ENCODE results near the gene ITPR3.

- TF ChIP-seq ZNF274 (IDR thresholded peaks at IDR 0.05; ENCODE audit: low read depth, low read length) (no peak), SUZ12 (IDR thresholded peaks at IDR 0.05; ENCODE audit: extremely low read depth, insufficient read depth, insufficient read length) (no peak), YY1 (IDR thresholded peaks at IDR 0.05; ENCODE audit: insufficient read depth, insufficient read length) (no peak)
Measured at GRCh38 chr6:33641602-33642001, 20.5 kb downstream of the ITPR3 start.

All from NT2/D1 (cell line).